Hepatocyte (in vitro differentiated cells): ENCODE measurements around the gene NPAS3. TPM values are rescaled to one million over a fixed set of nuclear protein-coding genes. Genes with fewer than 3 reads are reported as not detected.

ENCODE experiments used
- DNase-seq: peaks from one replicate; pipeline ENCODE4 v3.0.0-alpha.2; 2016; ENCODE audit warnings: low spot score
- H2AFZ ChIP-seq: fragments of 200-600 bp; sonication (generic); 2 replicates; pipeline ENCODE4 v1.6.0; 2016; ENCODE audit warnings: antibody characterized with exemption, mild to moderate bottlenecking
- H3K27ac ChIP-seq: fragments of 200-600 bp; sonication (generic); 2 replicates; pipeline ENCODE4 v1.5.1; 2016; ENCODE audit warnings: mild to moderate bottlenecking
- H3K27me3 ChIP-seq: fragments of 200-600 bp; sonication (generic); 2 replicates; pipeline ENCODE4 v1.6.1; 2016
- H3K36me3 ChIP-seq: fragments of 200-600 bp; sonication (generic); replicated peaks from 2 replicates; pipeline ENCODE4 v1.5.1; 2016; ENCODE audit warnings: low read depth; ENCODE audit not compliant: insufficient read depth
- H3K4me1 ChIP-seq: fragments of 200-600 bp; sonication (generic); 2 replicates; pipeline ENCODE4 v1.5.1; 2016; ENCODE audit warnings: mild to moderate bottlenecking, moderate library complexity; ENCODE audit not compliant: insufficient read depth
- H3K4me2 ChIP-seq: fragments of 200-600 bp; sonication (generic); 2 replicates; pipeline ENCODE4 v1.6.0; 2016
- H3K4me3 ChIP-seq: fragments of 200-600 bp; sonication (generic); 2 replicates; pipeline ENCODE4 v1.5.1; 2016; ENCODE audit warnings: mild to moderate bottlenecking
- H3K79me2 ChIP-seq: fragments of 200-600 bp; sonication (generic); 2 replicates; pipeline ENCODE4 v1.6.0; 2017; ENCODE audit warnings: mild to moderate bottlenecking
- H3K9me2 ChIP-seq: fragments of 200-600 bp; sonication (generic); replicated peaks from 2 replicates; pipeline ENCODE4 v1.6.0; 2017; ENCODE audit warnings: mild to moderate bottlenecking; ENCODE audit not compliant: insufficient read depth
- H3K9me3 ChIP-seq: fragments of 200-600 bp; sonication (generic); 2 replicates; pipeline ENCODE4 v1.5.1; 2016; ENCODE audit warnings: low read depth, mild to moderate bottlenecking
- H4K20me1 ChIP-seq: fragments of 200-600 bp; sonication (generic); 2 replicates; pipeline ENCODE4 v1.6.0; 2016; ENCODE audit warnings: mild to moderate bottlenecking; ENCODE audit not compliant: insufficient read depth, poor library complexity, severe bottlenecking
- EZH2 ChIP-seq: fragments of 200-600 bp; sonication (generic); IDR thresholded peaks from 2 replicates; pipeline ENCODE4 v1.6.1; 2016; ENCODE audit warnings: antibody characterized with exemption, mild to moderate bottlenecking, borderline replicate concordance
- EZH2phosphoT487 ChIP-seq: fragments of 200-600 bp; sonication (generic); IDR thresholded peaks from one replicate; pipeline ENCODE4 v1.6.1; 2018; ENCODE audit warnings: antibody characterized with exemption, mild to moderate bottlenecking, low read depth, moderate library complexity; ENCODE audit not compliant: unreplicated experiment, severe bottlenecking
- WGBS: methylation state at CpG from one replicate; pipeline ENCODE4 v1.1.6; 2016; ENCODE audit warnings: low lambda C conversion rate; ENCODE audit errors: missing lambda C conversion rate; 5-methylcytosine and 5-hydroxymethylcytosine counted together
- polyA plus RNA-seq: library from polyadenylated mRNA; unstranded; fragments of >200 nt; fragmentation: Nextera tagmentation; extraction: Ambion mirVana; gene quantifications from 2 replicates; pipeline ENCODE4 v1.2.1, GENCODE V29; 2016
- total RNA-seq: library from RNA; depleted of rRNA; stranded (reverse); fragments of >200 nt; gene quantifications from 2 replicates; pipeline ENCODE4 v1.2.3, GENCODE V29; 2014
- TF ChIP-seq, protein P1 (sequence below): fragments of 200-600 bp; sonication (generic); IDR thresholded peaks from 2 replicates; pipeline ENCODE4 v1.5.1; 2016; ENCODE audit warnings: antibody characterized with exemption, mild to moderate bottlenecking; ENCODE audit not compliant: poor library complexity

Gene NPAS3
- total and polyA plus RNA-seq, 2 experiments from 2014 or later, result 0.11 to 1.1 TPM

DNA sequence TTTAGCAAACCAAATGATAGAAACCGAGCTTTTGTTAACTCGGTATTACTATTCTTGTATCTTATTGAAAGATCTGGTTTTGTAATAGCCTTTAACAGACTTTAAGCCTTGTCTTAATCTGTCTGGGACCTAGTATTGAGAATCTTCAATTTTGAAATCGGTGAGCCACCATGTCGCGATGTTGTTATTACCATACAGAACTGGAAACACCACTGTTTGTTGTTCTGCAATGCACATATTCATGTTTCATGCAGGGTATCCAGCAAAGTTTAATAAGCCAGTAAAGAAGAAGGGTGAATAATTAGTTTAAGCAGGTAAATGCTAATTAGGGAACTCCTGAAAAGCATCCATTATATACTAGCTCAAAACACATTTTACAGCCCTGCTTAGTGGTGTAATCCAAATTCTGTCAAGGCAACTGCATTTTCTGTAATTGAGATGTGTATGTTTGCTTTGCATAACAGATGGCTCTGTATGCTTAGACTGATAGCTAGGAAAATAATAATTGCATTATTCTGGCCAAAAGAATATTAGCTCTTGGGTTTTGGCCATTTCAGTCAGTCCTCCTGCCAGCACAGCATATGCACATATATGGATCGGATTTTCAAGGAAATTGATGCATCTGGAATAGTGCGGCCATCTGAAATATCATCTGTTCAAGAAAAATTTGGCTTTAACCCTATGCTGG, 623.0 kb downstream of the NPAS3 start:
- Histone ChIP-seq H3K9me3 (no peaks in the 10 kb centered on the region), H3K36me3 (no peaks in the 10 kb centered on the region), H3K4me2 (no peak overlapping the region), H3K4me3 (no peak overlapping the region), H3K27me3 (no peaks in the 10 kb centered on the region), H3K4me1 (peaks cover 10% of the 10 kb centered on the region), H3K27ac (no peak overlapping the region), H2AFZ (no peak overlapping the region), H3K9me2 (no peaks in the 10 kb centered on the region), H3K79me2 (no peaks in the 10 kb centered on the region), H4K20me1 (no peaks in the 10 kb centered on the region)
- 71% methylated on average over 7 of the region's 7 CpGs for WGBS
- no peak for DNase-seq
- TF ChIP-seq EZH2phosphoT487, result no peak
- no peak for TF ChIP-seq EZH2
- TF ChIP-seq, protein P1, sequence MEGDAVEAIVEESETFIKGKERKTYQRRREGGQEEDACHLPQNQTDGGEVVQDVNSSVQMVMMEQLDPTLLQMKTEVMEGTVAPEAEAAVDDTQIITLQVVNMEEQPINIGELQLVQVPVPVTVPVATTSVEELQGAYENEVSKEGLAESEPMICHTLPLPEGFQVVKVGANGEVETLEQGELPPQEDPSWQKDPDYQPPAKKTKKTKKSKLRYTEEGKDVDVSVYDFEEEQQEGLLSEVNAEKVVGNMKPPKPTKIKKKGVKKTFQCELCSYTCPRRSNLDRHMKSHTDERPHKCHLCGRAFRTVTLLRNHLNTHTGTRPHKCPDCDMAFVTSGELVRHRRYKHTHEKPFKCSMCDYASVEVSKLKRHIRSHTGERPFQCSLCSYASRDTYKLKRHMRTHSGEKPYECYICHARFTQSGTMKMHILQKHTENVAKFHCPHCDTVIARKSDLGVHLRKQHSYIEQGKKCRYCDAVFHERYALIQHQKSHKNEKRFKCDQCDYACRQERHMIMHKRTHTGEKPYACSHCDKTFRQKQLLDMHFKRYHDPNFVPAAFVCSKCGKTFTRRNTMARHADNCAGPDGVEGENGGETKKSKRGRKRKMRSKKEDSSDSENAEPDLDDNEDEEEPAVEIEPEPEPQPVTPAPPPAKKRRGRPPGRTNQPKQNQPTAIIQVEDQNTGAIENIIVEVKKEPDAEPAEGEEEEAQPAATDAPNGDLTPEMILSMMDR, result no peak

DNA sequence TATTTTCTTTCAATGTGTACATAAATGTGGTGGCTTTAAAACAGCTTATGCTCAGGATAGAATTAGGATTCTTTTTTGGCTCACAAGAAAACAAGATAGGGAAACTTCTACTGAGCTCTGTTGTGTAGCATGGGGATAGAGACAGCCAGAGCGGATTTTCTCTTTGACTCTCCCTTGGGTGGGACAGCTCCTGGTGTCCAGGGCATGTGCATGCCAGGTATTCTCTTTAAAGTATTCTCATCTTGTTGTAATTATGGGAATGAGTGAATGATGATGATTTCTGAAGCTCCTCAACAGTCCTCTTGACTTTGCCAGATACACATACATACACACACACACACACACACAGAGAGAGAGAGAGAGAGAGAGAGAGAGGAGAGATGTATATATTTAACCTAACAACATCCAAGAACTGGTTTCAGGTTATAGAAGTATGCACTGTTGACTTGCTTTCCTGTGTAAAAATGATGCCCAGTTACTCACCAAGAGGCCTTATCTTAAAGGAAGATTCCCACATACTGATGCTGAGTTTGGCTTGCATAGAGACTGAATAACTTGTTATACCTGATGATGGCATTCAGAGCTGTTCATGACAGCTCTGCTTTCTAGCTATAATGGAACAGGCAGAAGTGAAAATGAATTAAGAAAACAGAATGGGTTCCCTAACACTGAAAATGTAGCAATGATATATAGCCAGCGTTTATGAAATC, 624.7 kb downstream of the NPAS3 start:
- no peak overlapping the region for H3K4me2 ChIP-seq
- 94% methylated on average over 2 of the region's 2 CpGs for WGBS
- no peaks in the 10 kb centered on the region for H3K36me3 ChIP-seq
- H3K9me2 ChIP-seq, result no peaks in the 10 kb centered on the region
- H3K27me3 ChIP-seq, result no peaks in the 10 kb centered on the region
- H2AFZ ChIP-seq, result no peak overlapping the region
- TF ChIP-seq, protein P1, result no peak
- no peak for TF ChIP-seq EZH2
- no peak for TF ChIP-seq EZH2phosphoT487
- no peak overlapping the region for H3K27ac ChIP-seq
- no peaks in the 10 kb centered on the region for H3K9me3 ChIP-seq
- no peak for DNase-seq
- H3K4me1 ChIP-seq, result peaks cover 10% of the 10 kb centered on the region
- no peak overlapping the region for H3K4me3 ChIP-seq
- no peaks in the 10 kb centered on the region for H3K79me2 ChIP-seq
- no peaks in the 10 kb centered on the region for H4K20me1 ChIP-seq

DNA sequence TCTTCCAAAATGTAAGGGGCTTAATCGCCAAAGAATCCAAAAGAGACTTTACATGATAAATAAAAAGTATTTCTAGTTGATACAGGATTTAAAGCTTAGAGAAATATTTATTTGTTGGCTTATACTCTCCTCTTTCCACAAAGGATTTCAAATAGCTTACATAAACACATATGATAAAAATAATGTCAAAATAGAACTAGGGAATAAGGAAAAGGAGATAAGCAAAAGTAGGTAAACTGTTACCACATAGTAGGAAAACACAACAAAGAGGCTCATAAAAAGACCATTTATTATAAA, 625.2 kb downstream of the NPAS3 start:
- Histone ChIP-seq H3K9me3 (no peaks in the 10 kb centered on the region), H2AFZ (no peak overlapping the region), H3K9me2 (no peaks in the 10 kb centered on the region), H3K4me1 (peaks cover 10% of the 10 kb centered on the region), H3K4me2 (no peak overlapping the region), H3K27me3 (no peaks in the 10 kb centered on the region), H4K20me1 (no peaks in the 10 kb centered on the region), H3K36me3 (no peaks in the 10 kb centered on the region), H3K4me3 (no peak overlapping the region), H3K79me2 (no peaks in the 10 kb centered on the region), H3K27ac (no peak overlapping the region)
- TF ChIP-seq EZH2phosphoT487 (no peak), EZH2 (no peak)
- TF ChIP-seq, protein P1, result no peak
- no peak for DNase-seq
- 79% methylated on average over 1 of the region's 1 CpG for WGBS
